ENCODE measurements around the gene CASTOR2. TPM values are rescaled to one million over a fixed set of nuclear protein-coding genes. Genes with fewer than 3 reads are reported as not detected.
"Not testable (repeated sequence)": the region's sequence is repeated elsewhere in the genome, so short reads cannot be mapped to it uniquely, and the experiment has no call there.

Gene CASTOR2
- total RNA-seq, 1 experiment from 2014 or later: 7.3 TPM

- peak; percentile 24 for DNase-seq (ENCODE audit: low read depth)
These were observed 30.5 kb downstream of the CASTOR2 start for GRCh38 chr7:74994869-74995543.

GRCh38 chr7:74996361-74996760, 31.9 kb downstream of the CASTOR2 start:
- DNase-seq (ENCODE audit: low read depth): not testable (repeated sequence)

- DNase-seq (ENCODE audit: low read depth): not testable (repeated sequence)
These were observed 33.3 kb downstream of the CASTOR2 start for GRCh38 chr7:74997811-74998210.

- peak; percentile 29 for DNase-seq (ENCODE audit: low read depth)
These were observed 36.9 kb downstream of the CASTOR2 start for GRCh38 chr7:75001356-75001755.

- DNase-seq (ENCODE audit: low read depth): no peak
These were observed 45.5 kb downstream of the CASTOR2 start for GRCh38 chr7:75010036-75010435.

GRCh38 chr7:75017832-75018231, 53.3 kb downstream of the CASTOR2 start:
- DNase-seq (ENCODE audit: low read depth): no peak

- no peak for DNase-seq (ENCODE audit: low read depth)
These were observed 54.3 kb downstream of the CASTOR2 start for GRCh38 chr7:75018570-75019364.

- no peak for DNase-seq (ENCODE audit: low read depth)
These were observed 55.3 kb downstream of the CASTOR2 start for GRCh38 chr7:75019800-75020199.

GRCh38 chr7:75024922-75025321, 60.4 kb downstream of the CASTOR2 start:
- no peak for DNase-seq (ENCODE audit: low read depth)

- DNase-seq (ENCODE audit: low read depth): no peak
These were observed 63.8 kb downstream of the CASTOR2 start for GRCh38 chr7:75028299-75028698.

- DNase-seq (ENCODE audit: low read depth): no peak
These were observed 68.6 kb downstream of the CASTOR2 start for GRCh38 chr7:75033064-75033463.

- DNase-seq (ENCODE audit: low read depth): no peak
These were observed 69.3 kb downstream of the CASTOR2 start for GRCh38 chr7:75033826-75034225.

GRCh38 chr7:75038508-75038907, 74.0 kb downstream of the CASTOR2 start:
- DNase-seq (ENCODE audit: low read depth): no peak

GRCh38 chr7:75039166-75039565, 74.7 kb downstream of the CASTOR2 start:
- DNase-seq (ENCODE audit: low read depth): peak; percentile 52

GRCh38 chr7:75039709-75040108, 75.2 kb downstream of the CASTOR2 start:
- no peak for DNase-seq (ENCODE audit: low read depth)

GRCh38 chr7:75040512-75040911, 76.0 kb downstream of the CASTOR2 start:
- no peak for DNase-seq (ENCODE audit: low read depth)

GRCh38 chr7:75042286-75042685, 77.8 kb downstream of the CASTOR2 start:
- DNase-seq (ENCODE audit: low read depth): no peak

- no peak for DNase-seq (ENCODE audit: low read depth)
These were observed 78.6 kb downstream of the CASTOR2 start for GRCh38 chr7:75042831-75043703.

GRCh38 chr7:75045881-75046280, 81.4 kb downstream of the CASTOR2 start:
- no peak for DNase-seq (ENCODE audit: low read depth)

GRCh38 chr7:75048435-75049379, 84.2 kb downstream of the CASTOR2 start:
- no peak for DNase-seq (ENCODE audit: low read depth)

GRCh38 chr7:75049817-75050216, 85.3 kb downstream of the CASTOR2 start:
- no peak for DNase-seq (ENCODE audit: low read depth)
